ENCODE results near the gene HGFAC. TPM values are rescaled to one million over a fixed set of nuclear protein-coding genes. Genes with fewer than 3 reads are reported as not detected.

HGFAC gene
- total RNA-seq, 1 donor from 2014 or later = not detected

- H3K4me1 ChIP-seq = no peaks in the 10 kb centered on the region
- no peak overlapping the region for H3K27ac ChIP-seq
- intact Hi-C loops (cut with DNase I) = no loop called here
- H3K27me3 ChIP-seq = no peaks in the 10 kb centered on the region
- peaks cover 0 to 54% of the 10 kb centered on the region in 2 donors for H3K36me3 ChIP-seq
- no peak overlapping the region for H3K4me3 ChIP-seq
- DNase-seq (ENCODE audit: extremely low spot score in 2 of 2) = no peak
- TF ChIP-seq POLR2A (IDR thresholded peaks at IDR 0.05) (no peak), POLR2AphosphoS5 (IDR thresholded peaks at IDR 0.05; ENCODE audit: insufficient read depth in 1 of 2, low read depth in 1 of 2) (no peak), CTCF (IDR thresholded peaks at IDR 0.05) (no peak)
- H3K9me3 ChIP-seq = no peaks in the 10 kb centered on the region
Measured at GRCh38 chr4:3420956-3421355, 20.8 kb upstream of the HGFAC start.

- intact Hi-C loops (cut with DNase I) = no loop called here
Measured at GRCh38 chr4:3421470-3421869, 20.3 kb upstream of the HGFAC start.

GRCh38 chr4:3422241-3422801 lies 19.4 kb upstream of the HGFAC start:
- intact Hi-C loops (cut with DNase I) = no loop called here
- H3K4me3 ChIP-seq = no peak overlapping the region
- H3K4me1 ChIP-seq = no peaks in the 10 kb centered on the region
- H3K27ac ChIP-seq = no peak overlapping the region
- H3K36me3 ChIP-seq = peaks cover 0 to 51% of the 10 kb centered on the region in 2 donors
- no peaks in the 10 kb centered on the region for H3K9me3 ChIP-seq
- H3K27me3 ChIP-seq = no peaks in the 10 kb centered on the region
- TF ChIP-seq POLR2A (IDR thresholded peaks at IDR 0.05) (no peak), CTCF (IDR thresholded peaks at IDR 0.05) (no peak), POLR2AphosphoS5 (IDR thresholded peaks at IDR 0.05; ENCODE audit: insufficient read depth in 1 of 2, low read depth in 1 of 2) (no peak)
- no peak for DNase-seq (ENCODE audit: extremely low spot score in 2 of 2)

More at GRCh38 chr4:3421470-3421869, 20.3 kb upstream of the HGFAC start:
- Histone ChIP-seq H3K9me3 (no peaks in the 10 kb centered on the region), H3K4me3 (no peak overlapping the region), H3K4me1 (no peaks in the 10 kb centered on the region), H3K36me3 (peaks cover 0 to 50% of the 10 kb centered on the region in 2 donors), H3K27ac (no peak overlapping the region), H3K27me3 (no peaks in the 10 kb centered on the region)
- TF ChIP-seq CTCF (IDR thresholded peaks at IDR 0.05) (no peak), POLR2AphosphoS5 (IDR thresholded peaks at IDR 0.05; ENCODE audit: insufficient read depth in 1 of 2, low read depth in 1 of 2) (no peak), POLR2A (IDR thresholded peaks at IDR 0.05) (no peak)
- no peak for DNase-seq (ENCODE audit: extremely low spot score in 2 of 2)

- DNase-seq (ENCODE audit: extremely low spot score in 2 of 2) = no peak
- Histone ChIP-seq H3K4me1 (no peaks in the 10 kb centered on the region), H3K27me3 (no peaks in the 10 kb centered on the region), H3K27ac (no peak overlapping the region), H3K4me3 (no peak overlapping the region), H3K9me3 (no peaks in the 10 kb centered on the region), H3K36me3 (peaks cover 0 to 51% of the 10 kb centered on the region in 2 donors)
- intact Hi-C loops (cut with DNase I) = no loop called here
- no peak for TF ChIP-seq POLR2A (IDR thresholded peaks at IDR 0.05)
- TF ChIP-seq CTCF (IDR thresholded peaks at IDR 0.05) = no peak
- no peak for TF ChIP-seq POLR2AphosphoS5 (IDR thresholded peaks at IDR 0.05; ENCODE audit: insufficient read depth in 1 of 2, low read depth in 1 of 2)
Measured at GRCh38 chr4:3422808-3423297, 18.9 kb upstream of the HGFAC start.

GRCh38 chr4:3423406-3423805 lies 18.4 kb upstream of the HGFAC start:
- Histone ChIP-seq H3K9me3 (no peaks in the 10 kb centered on the region), H3K4me3 (no peak overlapping the region), H3K36me3 (peaks cover 0 to 51% of the 10 kb centered on the region in 2 donors), H3K27me3 (no peaks in the 10 kb centered on the region), H3K27ac (no peak overlapping the region), H3K4me1 (no peaks in the 10 kb centered on the region)
- intact Hi-C loops (cut with DNase I) = no loop called here
- no peak for DNase-seq (ENCODE audit: extremely low spot score in 2 of 2)
- TF ChIP-seq POLR2AphosphoS5 (IDR thresholded peaks at IDR 0.05; ENCODE audit: insufficient read depth in 1 of 2, low read depth in 1 of 2) (no peak), POLR2A (IDR thresholded peaks at IDR 0.05) (no peak), CTCF (IDR thresholded peaks at IDR 0.05) (no peak)
